GM21381 (cell line): Measurements from ENCODE around the gene TRPV5.

Experiments
- ATAC-seq: cut with Tn5 transposase; IDR thresholded peaks from one replicate; pipeline ENCODE4 v1.9.1; 2021; ENCODE audit warnings: mild to moderate bottlenecking, moderate library complexity; ENCODE audit not compliant: unreplicated experiment

The TRPV5 gene

DNA sequence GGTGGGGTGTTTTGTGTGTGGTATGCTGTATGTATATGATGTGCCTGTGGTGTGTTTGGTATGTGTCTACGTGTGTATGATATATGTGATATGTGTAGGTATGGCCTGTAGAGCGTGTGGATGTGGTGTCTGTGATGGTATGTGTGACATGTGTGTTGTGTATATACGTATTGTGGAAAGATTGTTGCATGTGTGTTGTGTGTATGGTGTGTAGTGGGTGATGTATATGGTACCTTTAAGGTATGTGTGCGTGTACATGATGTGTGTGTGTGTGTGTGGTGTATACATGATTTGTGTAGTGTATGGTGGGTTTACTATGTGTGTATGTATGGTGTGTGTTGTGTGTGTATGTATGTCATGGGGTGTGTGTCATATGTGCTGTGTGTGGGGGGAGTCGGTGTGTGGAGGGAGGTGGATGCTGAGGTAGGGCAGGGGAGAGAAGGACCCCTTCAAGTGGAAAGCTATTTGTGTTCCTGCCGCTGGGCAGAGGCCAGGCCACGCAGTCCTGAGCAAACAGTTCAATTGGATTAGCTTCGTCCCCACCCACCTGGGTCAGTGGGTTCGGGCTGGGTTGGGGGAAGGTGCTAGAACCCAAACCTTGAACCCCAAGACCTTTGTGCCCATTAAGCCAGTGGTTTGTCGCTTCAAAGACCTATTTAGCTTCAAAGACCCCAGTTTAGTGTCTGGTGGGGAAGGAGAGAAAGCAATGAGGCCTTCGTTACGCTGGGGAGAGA is 46.1 kb downstream of the TRPV5 start:
- no peak for ATAC-seq

DNA sequence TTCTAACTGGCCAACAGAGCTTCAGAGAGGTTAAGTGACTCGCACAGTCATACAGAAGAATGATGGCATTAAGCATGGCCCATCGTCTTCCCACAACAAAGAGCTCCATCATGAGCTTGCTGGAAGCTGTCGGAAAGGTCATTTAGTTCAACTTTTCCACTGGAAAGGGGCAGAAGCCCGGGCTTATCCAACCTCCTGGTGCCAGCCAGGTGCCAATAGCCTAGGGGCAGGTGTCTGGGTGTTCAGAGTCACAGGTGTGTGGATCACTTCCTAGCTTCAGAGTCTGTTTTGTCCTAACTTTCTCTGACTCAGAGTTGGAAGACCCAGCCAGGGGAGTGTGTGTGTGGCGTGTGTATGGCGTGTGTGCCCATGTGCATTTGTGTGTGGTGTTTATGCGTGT is 46.7 kb downstream of the TRPV5 start:
- no peak for ATAC-seq

GRCh38 chr7:142885311-142886230 is 48.0 kb downstream of the TRPV5 start, which contains the start of gene TRPV6:
TSS of gene TRPV6 (minus strand) at chr7:142885745.
- ATAC-seq, result no peak

GRCh38 chr7:142884286-142884640 is 49.3 kb downstream of the TRPV5 start:
- no peak for ATAC-seq

- ATAC-seq, result no peak
Measured at GRCh38 chr7:142883571-142884285, 49.8 kb downstream of the TRPV5 start.

DNA sequence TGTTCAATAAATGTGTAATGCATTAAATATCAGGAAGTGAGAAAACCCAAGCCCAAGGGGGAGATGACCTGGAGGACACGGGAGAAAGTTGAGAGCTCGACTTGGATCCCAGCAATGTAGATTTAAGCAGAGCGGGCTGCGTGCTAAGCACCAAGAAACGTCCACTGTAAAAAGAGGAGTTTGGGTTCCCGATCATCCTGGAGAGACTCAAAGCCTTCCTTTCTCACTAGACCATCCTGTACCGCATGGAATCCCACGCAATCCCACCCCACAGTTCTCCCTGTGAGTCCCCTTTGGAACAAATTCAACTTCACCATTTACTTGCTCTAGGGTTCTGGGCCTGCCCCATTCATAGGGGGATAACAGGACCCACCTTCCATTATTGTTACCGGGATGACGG is 50.4 kb downstream of the TRPV5 start:
- ATAC-seq, result no peak

GRCh38 chr7:142882338-142882678 is 51.2 kb downstream of the TRPV5 start:
- no peak for ATAC-seq

GRCh38 chr7:142881586-142882337 is 51.8 kb downstream of the TRPV5 start:
- no peak for ATAC-seq

DNA sequence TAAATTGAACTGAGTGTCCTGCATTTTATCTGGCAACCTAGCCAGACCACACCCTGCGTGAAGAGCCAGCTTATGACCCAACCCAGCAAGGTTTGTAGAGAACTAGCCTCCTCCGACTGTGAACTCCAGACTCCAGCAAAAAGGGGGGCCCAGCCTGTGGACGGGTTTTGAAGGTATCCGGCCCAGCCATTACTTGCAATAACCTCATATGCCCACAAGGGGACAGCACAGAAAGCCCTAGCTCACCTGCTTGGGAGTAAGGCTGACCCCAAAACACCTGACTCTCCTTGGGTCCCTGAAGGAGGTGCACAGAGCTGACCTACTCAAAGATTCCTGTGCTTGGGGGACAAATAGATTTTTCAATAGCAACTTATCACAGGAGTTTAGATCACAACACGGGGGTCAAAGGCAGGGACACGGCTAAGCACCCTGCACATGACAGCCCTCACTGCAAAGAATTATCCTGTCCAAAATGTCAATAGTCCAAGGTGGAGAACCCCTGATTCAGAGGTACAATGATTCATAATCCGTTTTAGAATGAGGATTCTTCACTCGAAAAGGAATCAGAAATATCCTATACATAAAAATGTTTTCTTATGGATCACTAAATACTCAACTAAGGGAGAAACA is 52.6 kb downstream of the TRPV5 start:
- peak; percentile 76 for ATAC-seq

DNA sequence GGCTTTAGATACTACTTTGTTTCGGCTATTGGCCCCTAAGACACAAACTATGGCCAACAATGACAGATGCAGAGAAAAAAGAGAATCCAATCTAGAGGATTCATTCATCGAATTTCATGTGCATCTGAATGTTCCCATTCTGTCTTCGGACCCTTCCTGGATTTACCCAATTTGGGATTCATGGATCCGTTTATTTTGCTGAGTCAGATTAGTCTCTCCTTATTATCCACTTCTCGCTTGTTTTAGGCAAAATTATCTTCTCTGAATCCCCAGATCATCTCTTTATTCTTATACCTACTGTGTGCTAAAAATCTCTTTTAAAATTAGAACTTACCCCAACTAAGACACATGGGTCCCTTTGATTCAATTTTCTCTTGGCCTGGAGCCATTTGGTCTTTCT is 54.5 kb downstream of the TRPV5 start:
- no peak for ATAC-seq

GRCh38 chr7:142878315-142878714 is 55.2 kb downstream of the TRPV5 start:
- ATAC-seq, result no peak

GRCh38 chr7:142876991-142877910 is 56.3 kb downstream of the TRPV5 start:
- ATAC-seq, result no peak

GRCh38 chr7:142876236-142876960 is 57.1 kb downstream of the TRPV5 start:
- no peak for ATAC-seq

DNA sequence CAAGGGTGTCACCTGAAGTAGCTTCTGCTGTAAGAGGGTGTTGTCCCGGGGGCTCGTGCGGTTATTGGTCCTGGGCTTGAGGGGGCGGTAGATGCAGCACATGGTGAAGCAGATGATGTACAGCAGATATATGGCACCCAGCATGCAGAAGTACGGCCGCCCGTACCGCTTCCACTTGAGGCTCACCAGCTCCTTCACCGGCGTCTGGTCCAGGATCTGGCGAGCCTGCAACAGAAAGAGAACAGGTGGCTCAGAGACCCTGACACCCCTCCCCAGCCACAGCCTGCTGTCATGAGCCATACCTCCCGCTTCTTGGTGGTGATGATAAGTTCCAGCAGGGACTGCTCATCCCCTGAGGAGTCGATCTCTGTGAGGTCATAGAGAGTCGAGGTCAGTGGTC is 58.1 kb downstream of the TRPV5 start:
- no peak for ATAC-seq

- no peak for ATAC-seq
Measured at GRCh38 chr7:142874837-142875236, 58.7 kb downstream of the TRPV5 start.

DNA sequence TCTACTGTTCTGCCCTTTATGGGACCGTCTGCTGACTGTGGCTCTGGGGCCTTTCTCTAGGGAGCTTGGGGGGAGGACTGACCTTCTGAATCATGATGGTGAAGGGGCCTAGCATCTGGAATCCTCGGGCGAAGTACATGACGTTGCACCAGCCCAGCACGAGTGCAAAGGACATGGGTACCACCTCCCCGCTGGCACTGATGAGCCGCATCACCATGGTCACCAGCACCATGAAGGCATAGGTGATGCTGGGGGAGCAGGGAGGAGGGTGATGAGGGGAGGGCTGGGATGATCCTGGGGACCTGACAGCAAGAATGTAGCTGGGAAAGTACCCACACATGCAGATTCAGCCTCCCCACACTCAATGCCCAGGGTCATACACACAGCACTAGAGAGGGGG is 59.1 kb downstream of the TRPV5 start:
- ATAC-seq, result no peak

DNA sequence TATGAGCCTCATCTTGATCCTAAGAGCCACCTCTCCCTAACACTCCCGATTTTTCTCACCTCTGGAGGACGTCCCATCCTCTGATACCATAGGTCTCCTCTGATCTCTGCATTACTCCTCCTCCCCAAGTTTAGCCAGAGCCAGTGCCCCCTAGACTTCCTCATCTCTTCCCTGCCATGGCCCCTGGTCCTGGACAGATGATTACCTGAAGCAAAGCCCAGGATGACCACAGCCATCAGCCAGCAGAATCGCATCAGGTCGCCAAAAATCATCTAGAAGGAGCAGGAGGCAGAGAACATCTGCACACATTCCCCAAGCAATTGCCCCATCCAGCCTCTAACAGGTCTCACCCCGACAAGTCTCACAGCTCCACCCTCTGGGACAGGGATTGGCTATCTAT is 59.7 kb downstream of the TRPV5 start:
- ATAC-seq, result no peak

DNA sequence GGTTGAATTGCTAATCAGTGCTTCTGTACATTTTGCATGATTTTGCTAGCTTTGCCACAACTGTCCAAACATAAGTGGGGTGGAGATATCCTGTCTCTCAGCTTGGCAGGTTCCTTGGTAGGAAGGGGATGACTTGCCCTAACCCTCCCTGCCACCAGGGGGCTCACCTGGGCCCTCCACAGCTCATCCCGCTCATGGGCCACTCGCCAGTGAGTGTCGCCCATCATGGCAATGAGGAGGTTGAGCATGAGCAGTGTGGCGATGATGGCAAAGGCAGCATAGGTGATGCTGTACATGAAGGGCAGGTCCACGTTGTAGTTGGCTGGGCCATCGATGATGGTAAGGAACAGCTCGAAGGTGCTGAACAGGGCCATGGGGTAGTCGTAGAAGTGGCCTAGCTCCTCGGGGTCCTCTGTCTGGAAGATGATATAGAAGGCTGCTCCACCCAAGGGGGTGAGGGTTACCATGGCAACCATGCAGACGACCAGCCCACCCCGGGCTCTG is 60.2 kb downstream of the TRPV5 start:
- no peak for ATAC-seq
